Fibroblast of skin of scalp (primary cell): ENCODE measurements around the gene GART.
A peak's percentile ranks its signal among the peaks of the same experiment; 100 is the strongest.
"Not testable (repeated sequence)": the region's sequence is repeated elsewhere in the genome, so short reads cannot be mapped to it uniquely, and the experiment has no call there.

Source experiments
- DNase-seq: peaks from one replicate; pipeline ENCODE4 v3.0.0-alpha.2; 2013

The GART gene

GRCh38 chr21:33511639-33512038 is 30.3 kb downstream of the GART start:
- no peak for DNase-seq

- no peak for DNase-seq
These were observed 31.1 kb downstream of the GART start for GRCh38 chr21:33510826-33511225.

- not testable (repeated sequence) for DNase-seq
These were observed 34.9 kb downstream of the GART start for GRCh38 chr21:33507003-33507402.

GRCh38 chr21:33505833-33506232 is 36.1 kb downstream of the GART start:
- no peak for DNase-seq

- no peak for DNase-seq
These were observed 45.6 kb downstream of the GART start for GRCh38 chr21:33496345-33496744.

GRCh38 chr21:33495743-33496142 is 46.2 kb downstream of the GART start:
- DNase-seq, result no peak

- no peak for DNase-seq
These were observed 48.2 kb downstream of the GART start for GRCh38 chr21:33493756-33494155.

- DNase-seq, result peak; percentile 40
These were observed 49.3 kb downstream of the GART start for GRCh38 chr21:33492571-33492970.

GRCh38 chr21:33491373-33492102 is 50.4 kb downstream of the GART start, which contains the start of gene DNAJC28:
Gene DNAJC28, minus strand, starts transcription at chr21:33491716. Its CDS starts 2,323 bp downstream, at chr21:33489393.
- DNase-seq, result peak; percentile 94

GRCh38 chr21:33490991-33491372 is 50.9 kb downstream of the GART start:
- DNase-seq, result no peak

GRCh38 chr21:33488936-33489335 is 53.0 kb downstream of the GART start:
- DNase-seq, result no peak

GRCh38 chr21:33487996-33488395 is 53.9 kb downstream of the GART start:
- no peak for DNase-seq

GRCh38 chr21:33481314-33481943 is 60.5 kb downstream of the GART start:
- DNase-seq, result peak; percentile 13

GRCh38 chr21:33480481-33481103 is 61.3 kb downstream of the GART start:
- no peak for DNase-seq

- DNase-seq, result peak; percentile 96
These were observed 62.0 kb downstream of the GART start, which contains the start of gene TMEM50B for GRCh38 chr21:33479679-33480480. Gene TMEM50B, minus strand, starts transcription at chr21:33479974. Its CDS starts 11,089 bp downstream, at chr21:33468885.

GRCh38 chr21:33478935-33479678 is 62.8 kb downstream of the GART start:
- DNase-seq, result peak; percentile 31

- DNase-seq, result no peak
These were observed 63.7 kb downstream of the GART start for GRCh38 chr21:33478182-33478581.

GRCh38 chr21:33477066-33477465 is 64.9 kb downstream of the GART start:
- no peak for DNase-seq

- DNase-seq, result no peak
These were observed 68.6 kb downstream of the GART start for GRCh38 chr21:33473344-33473743.

GRCh38 chr21:33470701-33471100 is 71.2 kb downstream of the GART start:
- DNase-seq, result no peak

GRCh38 chr21:33469183-33469582 is 72.7 kb downstream of the GART start:
- DNase-seq, result not testable (repeated sequence)
